ENCODE measurements around the gene PLXDC2.
"Not testable (repeated sequence)": the region's sequence is repeated elsewhere in the genome, so short reads cannot be mapped to it uniquely, and the experiment has no call there.

Gene PLXDC2

DNA sequence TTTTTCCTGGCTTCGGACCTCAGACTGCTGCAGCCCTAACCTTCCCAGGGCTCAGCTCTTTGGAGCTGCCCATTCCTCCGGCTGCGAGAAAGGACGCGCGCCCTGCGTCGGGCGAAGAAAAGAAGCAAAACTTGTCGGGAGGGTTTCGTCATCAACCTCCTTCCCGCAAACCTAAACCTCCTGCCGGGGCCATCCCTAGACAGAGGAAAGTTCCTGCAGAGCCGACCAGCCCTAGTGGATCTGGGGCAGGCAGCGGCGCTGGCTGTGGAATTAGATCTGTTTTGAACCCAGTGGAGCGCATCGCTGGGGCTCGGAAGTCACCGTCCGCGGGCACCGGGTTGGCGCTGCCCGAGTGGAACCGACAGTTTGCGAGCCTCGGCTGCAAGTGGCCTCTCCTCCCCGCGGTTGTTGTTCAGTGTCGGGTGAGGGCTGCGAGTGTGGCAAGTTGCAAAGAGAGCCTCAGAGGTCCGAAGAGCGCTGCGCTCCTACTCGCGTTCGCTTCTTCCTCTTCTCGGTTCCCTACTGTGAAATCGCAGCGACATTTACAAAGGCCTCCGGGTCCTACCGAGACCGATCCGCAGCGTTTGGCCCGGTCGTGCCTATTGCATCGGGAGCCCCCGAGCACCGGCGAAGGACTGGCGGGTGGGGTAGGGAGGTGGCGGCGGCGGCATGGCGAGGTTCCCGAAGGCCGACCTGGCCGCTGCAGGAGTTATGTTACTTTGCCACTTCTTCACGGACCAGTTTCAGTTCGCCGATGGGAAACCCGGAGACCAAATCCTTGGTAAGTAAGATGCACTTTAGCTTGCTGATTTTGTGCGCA, at the start of gene PLXDC2:
PLXDC2 (plus strand) TSS at position 22 of the 820 bp plus-strand sequence.
- DNase-seq, result no peak

DNA sequence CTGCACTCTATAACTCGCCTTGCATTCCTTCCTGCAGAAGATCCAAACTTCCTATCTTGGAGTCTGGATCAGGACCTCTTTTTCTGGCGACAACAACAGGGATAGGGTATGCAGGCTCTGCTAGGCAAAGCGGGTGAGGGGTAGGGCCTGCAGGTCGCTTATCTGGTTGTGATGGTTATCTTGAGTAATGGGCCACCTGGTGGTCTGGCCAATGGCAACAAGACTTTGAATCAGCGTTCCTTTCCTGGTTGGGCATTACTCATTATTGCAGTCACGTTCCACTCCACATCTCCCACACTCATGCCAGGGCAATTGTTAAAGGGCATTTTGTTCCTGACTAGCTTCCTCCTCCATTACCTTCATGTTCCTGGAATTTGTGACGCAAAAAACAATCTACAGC, 48.4 kb upstream of the PLXDC2 start:
- DNase-seq, result no peak

DNA sequence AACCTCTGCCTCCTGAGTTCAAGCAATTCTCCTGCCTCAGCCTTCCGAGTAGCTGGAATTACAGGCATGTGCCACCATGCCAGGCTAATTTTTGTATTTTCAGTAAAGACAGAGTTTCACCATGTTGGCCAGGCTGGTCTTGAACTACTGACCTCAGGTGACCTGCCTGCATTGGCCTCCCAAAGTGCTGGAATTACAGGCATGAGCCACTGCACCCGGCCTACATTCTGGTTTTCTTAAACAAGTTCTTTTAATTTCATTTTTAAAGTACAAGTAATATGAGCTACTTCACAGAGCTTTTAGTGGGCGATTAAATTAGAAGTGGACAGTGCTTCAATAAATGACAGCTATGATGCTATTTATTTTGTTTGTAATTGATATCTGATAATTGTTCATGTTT, 46.4 kb upstream of the PLXDC2 start:
- not testable (repeated sequence) for DNase-seq

DNA sequence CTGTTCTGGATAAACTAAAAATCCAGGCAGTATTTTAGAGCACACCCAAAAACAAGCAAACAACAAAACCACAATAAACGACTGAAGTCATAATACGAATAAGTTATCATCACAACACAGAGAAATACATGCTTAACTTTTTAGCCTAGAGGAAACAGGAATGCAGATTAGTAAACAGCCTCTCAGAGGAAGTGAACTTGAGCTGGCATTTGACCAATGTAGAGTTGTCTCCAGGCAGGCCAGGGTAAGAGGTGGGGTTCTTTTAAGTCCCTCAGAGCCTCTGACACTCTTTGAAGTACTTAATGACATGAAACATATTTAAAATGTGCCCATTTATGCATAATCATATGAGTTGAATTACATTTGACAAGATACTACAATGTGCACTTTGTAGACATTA, 43.3 kb upstream of the PLXDC2 start:
- no peak for DNase-seq

DNA sequence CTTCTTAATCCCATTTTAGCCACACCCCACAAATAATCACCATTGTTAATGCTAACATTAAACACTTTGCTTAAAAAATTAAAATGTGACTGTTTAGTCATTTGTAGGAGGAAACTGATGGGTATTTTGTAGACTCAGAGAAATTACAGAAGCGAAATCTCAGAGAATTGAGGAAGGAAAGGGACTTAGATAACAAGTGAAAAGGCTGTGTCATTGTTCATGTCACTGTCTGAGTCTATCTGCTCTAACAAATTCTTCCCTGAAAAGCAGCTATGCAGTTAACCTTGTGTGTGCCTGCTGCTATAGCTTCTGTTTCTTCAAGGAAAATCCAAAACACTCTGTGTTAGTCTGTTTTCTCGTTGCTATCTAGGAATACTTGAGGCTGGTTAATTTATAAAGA, 40.9 kb upstream of the PLXDC2 start:
- DNase-seq, result no peak

DNA sequence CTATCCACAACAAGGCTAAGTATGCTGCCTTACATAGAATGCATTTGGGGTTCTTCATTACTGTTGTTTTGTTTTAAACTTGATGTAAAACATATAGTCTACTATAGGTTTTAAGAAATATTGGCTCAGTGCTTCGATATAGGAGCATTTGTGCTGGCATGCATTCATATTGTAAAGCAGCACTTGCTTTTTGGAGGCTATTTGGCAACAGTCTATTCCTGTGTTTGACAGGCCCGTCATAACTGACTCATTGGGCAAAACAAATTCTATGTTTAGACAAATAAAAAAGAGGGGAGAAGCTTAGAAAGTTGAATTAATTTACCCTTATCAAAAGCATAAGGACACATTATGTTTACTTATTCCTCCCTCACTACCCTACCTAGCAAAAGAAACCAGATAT, 38.4 kb upstream of the PLXDC2 start:
- DNase-seq, result no peak

DNA sequence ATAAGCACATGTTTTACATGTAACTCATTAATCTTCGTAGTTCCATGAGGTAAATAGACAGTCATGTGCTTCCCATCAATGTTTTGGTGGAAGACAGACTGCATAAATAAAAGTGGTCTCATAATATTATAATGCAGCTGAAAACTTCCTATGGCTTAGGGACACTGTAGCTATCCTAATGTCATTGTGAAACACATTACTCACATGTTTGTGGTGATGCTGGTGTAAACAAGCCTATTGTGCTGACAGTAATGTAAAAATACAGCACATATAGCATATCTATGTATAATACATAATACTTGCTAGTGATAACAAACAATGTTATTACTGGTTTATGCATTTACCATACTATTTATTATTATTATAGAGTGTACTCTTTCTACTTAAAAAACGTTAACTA, 37.2 kb upstream of the PLXDC2 start:
- DNase-seq, result no peak

DNA sequence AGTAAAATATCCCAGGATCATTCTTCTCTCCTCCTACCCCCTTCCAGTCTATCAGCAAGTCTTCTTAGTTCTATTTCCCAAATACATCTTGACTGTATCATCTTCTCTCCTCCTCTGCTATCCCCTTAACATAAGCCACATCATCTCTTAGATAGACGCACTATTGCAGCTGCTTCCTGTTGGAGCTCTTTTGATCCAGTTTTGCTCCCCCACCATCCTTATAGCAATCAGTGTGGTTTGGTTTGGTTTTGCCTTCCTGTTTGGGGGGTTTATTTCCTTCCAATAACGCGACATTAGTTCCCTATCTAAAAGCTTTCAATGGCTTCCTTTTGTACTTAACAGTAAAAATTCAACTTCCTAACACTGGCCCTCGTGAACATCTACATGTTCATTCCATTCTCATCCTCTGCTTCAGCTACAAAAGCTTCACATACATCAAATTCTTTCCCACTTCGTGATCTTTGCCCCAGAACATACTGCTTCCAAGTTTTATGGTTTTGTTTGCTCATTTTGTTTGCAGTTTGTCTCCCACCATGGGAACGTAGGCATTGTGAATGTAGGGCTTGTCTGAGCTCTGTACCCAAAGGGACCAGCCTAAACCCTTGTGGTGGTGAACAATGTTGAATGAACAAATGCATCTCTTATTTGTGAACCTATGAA, 33.7 kb upstream of the PLXDC2 start:
- no peak for DNase-seq

DNA sequence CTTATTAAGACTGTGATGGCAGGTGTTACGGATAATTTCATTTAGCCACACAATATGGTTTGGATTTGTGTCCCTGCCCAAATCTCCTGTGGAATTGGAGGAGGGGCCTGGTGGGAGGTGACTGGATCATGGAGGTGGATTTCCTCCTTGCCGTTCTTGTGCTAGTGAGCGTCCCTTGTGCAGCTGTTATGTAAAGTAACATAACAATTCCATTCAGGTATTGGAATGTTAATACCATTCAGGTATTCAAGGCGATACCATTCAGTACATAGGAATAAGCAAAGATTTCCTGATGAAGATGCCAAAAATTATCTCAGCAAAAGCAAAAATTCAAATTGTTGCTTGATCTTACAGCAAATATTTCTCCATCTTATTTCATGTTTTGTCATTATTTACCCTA, 32.5 kb upstream of the PLXDC2 start:
- no peak for DNase-seq

DNA sequence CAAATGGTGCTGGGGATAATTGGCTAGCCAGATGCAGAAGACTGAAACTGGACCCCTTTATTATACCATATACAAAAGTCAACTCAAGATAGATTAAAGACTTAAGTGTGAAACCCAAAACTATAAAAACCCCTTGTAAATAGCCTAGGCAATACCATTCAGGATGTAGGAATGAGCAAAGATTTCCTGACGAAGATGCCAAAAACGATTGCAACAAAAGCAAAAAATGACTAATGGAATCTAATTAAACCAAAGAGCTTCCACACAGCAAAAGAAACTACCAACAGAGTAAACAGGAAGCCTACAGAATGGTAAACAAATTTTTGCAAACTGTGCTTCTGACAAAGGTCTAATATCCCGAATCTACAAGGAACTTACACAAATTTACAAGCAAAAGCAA, 30.9 kb upstream of the PLXDC2 start:
- DNase-seq, result no peak

DNA sequence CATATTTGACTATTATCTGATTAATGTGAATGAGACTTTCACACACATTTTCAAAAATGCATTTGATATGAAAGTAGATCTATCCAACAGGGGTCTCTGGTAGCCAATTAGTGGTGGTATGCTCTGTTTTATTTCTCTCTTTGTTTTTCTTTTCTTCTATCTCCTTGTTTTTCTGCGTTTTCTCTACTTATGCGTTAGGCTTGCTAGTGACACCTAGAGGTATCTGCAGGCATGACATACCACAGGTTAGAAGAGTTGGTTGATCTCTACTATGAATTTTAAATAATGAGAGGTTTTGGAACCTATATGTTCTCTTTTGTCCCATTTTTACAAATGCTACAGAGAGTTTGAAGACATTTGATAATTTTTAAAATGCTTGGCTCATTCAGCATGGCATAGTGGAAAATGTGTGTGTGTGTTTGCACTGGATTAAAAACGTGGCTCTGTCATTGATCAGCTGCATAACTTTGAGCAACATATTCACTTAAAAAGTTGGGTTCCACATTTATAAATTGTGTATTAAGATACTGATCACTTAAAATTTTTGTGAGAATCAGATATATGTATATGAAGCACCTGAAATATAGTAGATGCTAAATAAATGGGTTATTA, 28.1 kb upstream of the PLXDC2 start:
- peak; percentile 28 for DNase-seq

DNA sequence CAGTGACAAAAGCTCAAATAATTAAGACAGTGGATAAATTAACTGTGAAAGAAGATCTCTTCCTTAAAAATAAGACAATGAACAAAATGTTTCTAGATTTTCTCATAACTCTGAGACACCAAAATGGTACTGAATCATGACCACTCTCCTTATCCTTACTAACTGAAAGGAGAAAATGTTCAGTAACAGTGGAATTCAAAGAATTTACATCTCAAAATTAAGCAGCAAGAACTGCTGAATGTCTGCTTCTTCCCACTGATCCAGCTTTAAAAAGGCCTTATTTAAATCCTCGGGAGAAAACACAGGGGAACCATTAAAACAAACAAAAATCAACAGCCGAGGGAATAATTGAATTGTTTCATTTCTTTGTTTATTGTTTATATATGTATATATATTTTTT, 27.3 kb upstream of the PLXDC2 start:
- no peak for DNase-seq

DNA sequence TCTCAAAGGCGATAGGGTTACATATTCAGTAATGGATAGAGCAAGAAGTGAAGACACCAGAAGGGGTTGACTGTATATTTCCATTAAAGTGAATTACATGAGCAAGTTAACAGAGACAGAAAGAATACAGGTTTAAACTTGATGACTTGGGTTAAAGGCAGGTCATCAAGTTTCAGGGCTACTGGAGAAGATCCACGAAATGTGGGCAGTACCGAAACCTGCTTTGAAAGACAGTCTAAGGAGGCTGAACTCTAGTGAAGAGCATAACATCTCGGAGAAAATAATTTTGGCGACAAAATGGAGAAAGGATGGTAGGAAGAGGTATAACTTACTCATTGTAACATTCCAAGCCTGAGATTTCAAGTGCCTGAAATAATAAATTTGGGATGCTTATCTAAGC, 26.6 kb upstream of the PLXDC2 start:
- DNase-seq, result no peak

DNA sequence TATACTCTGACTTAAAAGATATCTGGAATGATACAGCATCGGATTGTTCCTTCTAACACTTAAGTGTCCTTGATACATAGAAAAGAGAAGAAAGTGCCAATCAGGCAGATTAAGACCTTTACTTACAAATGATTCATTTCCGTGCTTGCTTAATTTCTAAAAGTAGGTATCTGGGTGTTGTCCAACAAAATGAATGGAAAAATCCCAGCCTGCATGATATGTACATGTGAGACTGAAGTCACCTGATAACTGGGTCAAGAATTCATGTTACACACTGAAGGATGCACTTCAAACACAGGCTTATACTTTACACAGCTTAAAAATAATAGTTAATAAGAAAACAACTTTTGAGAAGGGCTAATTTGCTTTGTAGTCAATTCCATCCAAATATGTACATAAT, 25.2 kb upstream of the PLXDC2 start:
- no peak for DNase-seq

DNA sequence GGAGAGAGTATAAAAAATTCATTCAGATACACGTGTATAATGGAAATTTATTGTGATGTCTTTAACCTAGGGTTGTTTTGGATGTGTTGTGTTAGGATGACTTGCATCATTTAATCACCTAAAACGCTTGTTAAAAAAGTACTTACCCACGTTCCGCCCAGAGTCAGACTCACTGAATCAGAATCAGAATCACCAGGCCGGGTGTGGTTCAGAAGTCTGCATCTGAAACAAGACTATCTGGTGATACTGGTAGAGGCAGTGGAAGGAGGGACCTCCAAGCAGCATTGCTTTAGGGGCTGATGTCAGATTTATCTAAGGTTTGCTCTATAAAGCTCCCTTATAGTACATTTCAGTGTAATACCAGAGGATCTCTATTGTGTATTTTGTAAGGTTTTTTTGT, 20.5 kb upstream of the PLXDC2 start:
- DNase-seq, result no peak

DNA sequence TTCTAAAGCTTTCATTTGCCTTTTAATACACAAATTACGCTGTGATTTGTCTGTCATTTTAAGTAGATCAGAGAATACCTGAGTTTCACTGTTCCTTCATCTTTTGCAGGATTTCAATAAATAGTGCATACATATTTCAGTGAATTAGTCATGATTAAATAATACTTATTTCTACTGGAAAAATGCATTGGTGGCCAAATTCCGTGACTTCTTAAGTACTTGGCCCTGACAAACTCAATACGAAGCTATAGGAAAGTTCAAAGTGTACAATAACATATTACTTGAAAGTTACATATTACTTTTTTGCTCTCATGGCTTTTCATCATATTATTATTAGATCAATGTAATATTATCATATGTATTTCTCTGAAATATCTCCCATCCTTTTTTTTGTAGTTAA, 16.1 kb upstream of the PLXDC2 start:
- DNase-seq, result no peak

DNA sequence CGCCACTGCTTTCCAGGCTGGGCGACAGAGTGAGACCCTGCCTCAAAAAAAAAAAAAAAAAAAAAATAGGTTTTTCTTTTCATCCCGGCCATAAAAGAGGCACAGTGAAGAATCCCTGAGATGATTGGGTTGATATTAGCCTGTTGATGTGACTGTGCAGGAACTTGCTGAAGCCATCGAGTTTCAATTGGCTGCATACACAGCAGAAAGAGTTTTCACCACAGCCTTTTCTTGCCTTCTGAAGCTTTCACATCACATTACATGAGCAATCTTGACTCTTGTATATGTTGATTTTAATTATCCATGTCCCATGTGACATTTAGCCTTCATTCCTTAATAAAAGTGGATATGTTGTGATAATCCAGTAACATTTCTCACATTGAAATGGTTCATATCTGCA, 14.9 kb upstream of the PLXDC2 start:
- no peak for DNase-seq

DNA sequence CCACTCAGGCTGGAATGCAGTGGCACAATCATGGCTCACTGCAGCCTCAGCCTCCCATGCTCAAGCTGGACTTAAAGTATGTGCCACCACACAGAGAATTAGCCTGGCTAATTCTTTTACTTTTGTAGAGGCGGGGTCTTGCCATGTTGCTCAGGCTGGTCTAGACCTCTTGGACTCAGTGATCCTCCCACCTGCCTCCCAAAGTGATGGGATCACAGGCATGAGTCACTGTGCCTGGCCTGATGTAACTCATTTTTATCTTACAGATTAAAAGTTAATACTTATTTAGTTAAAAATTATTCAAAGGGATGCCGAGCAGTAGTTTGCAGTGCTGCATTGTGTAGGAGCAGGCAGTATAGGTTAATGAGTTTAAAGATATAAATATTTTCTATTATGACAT, 12.6 kb upstream of the PLXDC2 start:
- DNase-seq, result no peak

DNA sequence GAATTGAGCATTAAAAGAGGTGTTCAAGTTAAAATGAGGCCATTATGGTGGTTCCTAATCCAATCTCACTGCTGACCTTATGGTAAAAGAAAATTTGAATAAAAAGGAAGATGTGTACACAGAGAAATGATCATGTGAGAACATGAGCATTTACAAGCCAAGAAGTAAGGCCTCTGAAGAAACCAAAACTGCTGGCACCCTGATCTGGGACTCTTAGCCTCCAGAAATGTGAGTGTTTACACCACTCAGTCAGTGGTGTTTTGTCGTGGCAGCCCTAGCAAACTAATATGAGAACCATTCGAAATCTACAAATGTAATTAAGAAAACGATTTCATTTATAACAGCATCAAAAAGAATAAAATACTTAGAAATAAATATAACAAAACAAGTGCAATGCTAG, 6.8 kb upstream of the PLXDC2 start:
- DNase-seq, result no peak

DNA sequence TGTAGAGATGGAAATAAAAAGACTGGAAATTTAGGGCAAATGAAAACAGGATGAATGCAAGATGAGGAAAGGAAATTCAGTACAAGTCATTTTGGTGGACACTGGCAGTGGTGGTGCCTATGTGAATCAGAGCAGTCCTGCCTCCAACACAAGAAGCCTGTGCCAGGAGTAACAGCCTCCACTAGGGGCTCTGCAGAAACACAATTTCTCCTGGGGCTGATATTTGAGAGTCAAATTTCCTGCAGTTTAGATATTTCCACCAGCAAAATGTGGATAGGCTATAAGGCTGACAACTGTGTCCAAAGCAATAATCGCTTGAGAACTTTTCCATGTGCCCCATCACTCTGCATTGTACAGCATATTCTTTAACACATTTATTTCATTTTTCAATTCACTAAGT, 4.7 kb upstream of the PLXDC2 start:
- DNase-seq, result no peak

DNA sequence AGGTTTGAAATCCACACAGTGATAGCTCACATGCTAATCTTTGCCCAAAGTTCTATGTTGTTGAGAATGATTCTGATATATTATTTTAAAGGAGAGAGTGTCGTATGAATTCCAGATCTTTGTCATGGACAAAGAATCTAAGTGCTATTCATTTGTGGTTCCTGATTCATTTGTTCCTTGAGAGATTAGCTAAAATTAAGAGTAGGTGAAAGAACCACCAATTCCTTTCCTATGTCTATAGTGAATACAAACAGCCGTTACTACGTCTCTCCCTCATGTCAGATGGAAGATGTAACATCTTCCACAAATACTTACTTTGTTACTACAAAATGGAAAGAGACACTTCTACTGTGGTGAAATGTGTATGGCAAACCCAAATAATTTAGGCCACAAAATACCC, 3.3 kb upstream of the PLXDC2 start:
- DNase-seq, result no peak

DNA sequence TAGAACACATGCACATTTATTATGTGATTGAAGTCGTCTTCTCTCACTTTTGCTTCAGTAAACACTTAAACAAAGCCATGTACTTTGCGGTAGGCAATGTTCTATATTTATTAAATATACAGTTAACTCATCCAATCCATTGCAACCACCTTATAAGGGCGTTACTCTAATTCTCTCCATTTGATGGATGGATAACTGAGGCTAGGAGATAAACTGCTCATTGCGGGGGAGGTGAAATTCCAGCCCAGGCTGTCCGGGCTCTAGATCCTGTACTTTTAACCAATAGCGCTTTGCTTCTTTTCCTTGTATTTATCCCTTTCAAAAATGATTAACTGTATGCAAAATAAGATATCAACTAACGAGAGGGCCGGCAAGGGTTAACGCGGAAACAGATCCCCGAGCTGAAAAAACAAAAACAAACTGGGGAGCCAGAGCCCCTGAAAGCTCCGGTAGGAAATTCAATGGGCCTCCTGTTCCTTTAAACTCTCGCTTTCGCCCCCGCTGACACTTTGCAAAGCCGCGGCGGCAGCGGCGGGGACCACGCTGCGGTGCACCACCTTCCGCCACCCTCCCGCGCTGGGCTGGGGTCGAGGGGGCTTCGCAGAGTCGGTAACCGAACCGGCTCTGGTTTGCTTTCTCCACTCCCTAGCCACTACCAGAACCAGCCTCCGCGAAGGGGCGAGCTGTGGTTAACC, 1.0 kb upstream of the PLXDC2 start:
- DNase-seq, result no peak

DNA sequence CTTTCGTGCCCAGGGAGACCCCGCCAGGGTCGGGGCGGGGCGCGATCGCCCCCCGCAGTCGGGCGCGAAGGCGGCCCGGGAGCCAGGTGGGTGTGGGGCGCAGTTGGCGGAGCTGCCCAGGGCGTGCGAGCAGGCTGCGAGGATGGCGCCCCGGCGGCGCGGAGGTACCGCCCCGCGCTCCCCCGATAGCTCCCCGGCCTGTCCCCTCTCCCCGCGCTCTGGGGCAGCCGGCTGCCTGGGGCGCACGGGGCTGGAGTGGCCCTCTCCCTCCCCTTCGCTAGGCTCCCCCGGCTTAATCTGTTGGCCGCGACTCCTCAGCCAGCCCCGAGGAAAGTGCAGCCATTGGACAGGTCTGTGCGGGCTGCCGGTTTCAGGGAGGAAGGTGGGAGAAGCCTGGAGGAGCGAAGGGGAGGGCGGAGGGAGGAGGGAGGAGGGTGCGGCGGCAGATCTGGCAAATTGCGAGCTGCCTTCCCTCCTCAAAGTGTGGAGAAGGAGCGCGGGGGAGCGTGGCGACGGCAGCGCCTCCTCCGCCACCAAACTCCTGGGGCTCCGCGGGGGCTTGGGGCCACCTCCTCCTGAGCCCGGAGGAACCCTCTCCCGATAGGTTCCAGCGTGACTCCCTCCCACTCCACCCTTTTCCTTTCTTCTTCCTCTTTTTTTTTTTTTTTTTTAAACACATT, 361 bp upstream of the PLXDC2 start:
- no peak for DNase-seq

Data from activated CD4-positive, alpha-beta T cell treated with anti-CD3 and anti-CD28 coated beads, Interleukin-2, amount 50 U/mL, for 16 hours (primary cell).